Measurements from ENCODE around the gene SULF2. TPM values are rescaled to one million over a fixed set of nuclear protein-coding genes. Genes with fewer than 3 reads are reported as not detected.

Gene SULF2
- total RNA-seq, 4 donors from 2014 or later = 31.5 to 182 (median 94.4) TPM

GRCh38 chr20:47662483-47663353 lies 122.6 kb downstream of the SULF2 start:
- WGBS, 2 donors = 82 to 87% methylated on average over 10 to 13 of the region's 16 CpGs

GRCh38 chr20:47661714-47662113 lies 123.6 kb downstream of the SULF2 start:
- 94 to 96% methylated on average over 3 to 4 of the region's 7 CpGs for WGBS, 2 donors
- no peaks in the 10 kb centered on the region for H3K27me3 ChIP-seq
- H3K4me3 ChIP-seq = no peak overlapping the region
- H3K36me3 ChIP-seq = peaks cover 10 to 99% (median 11%) of the 10 kb centered on the region in 3 donors
- no peaks in the 10 kb centered on the region for H3K9me3 ChIP-seq
- peaks cover 8 to 33% (median 11%) of the 10 kb centered on the region in 3 donors for H3K4me1 ChIP-seq
- H3K27ac ChIP-seq = no peak overlapping the region
- DNase-seq = no peak
- TF ChIP-seq POLR2A (IDR thresholded peaks at IDR 0.05) (no peak), CTCF (IDR thresholded peaks at IDR 0.05) (no peak)
- intact Hi-C loops (cut with DNase I) = loop anchor here (5.0 kb wide), 1 partner anchor 961 kb away; no protein-coding TSS in a partner anchor

More at GRCh38 chr20:47662483-47663353, 122.6 kb downstream of the SULF2 start:
- Histone ChIP-seq H3K27ac (no peak overlapping the region), H3K36me3 (peaks cover 10 to 99% (median 11%) of the 10 kb centered on the region in 3 donors), H3K4me1 (peaks cover 8 to 33% (median 11%) of the 10 kb centered on the region in 3 donors), H3K9me3 (no peaks in the 10 kb centered on the region), H3K4me3 (no peak overlapping the region), H3K27me3 (no peaks in the 10 kb centered on the region)
- TF ChIP-seq CTCF (IDR thresholded peaks at IDR 0.05) (no peak), POLR2A (IDR thresholded peaks at IDR 0.05) (no peak)
- intact Hi-C loops (cut with DNase I) = loop anchor here (5.0 kb wide), 1 partner anchor 960 kb away; no protein-coding TSS in a partner anchor
- no peak for DNase-seq

- intact Hi-C loops (cut with DNase I) = loop anchor here (5.0 kb wide), 1 partner anchor 961 kb away; no protein-coding TSS in a partner anchor
- H3K4me3 ChIP-seq = no peak overlapping the region
- TF ChIP-seq POLR2A (IDR thresholded peaks at IDR 0.05) (no peak), CTCF (IDR thresholded peaks at IDR 0.05) (no peak)
- 85 to 88% methylated on average over 12 of the region's 12 CpGs for WGBS, 2 donors
- DNase-seq = no peak
- H3K9me3 ChIP-seq = no peaks in the 10 kb centered on the region
- H3K27me3 ChIP-seq = no peaks in the 10 kb centered on the region
- peaks cover 10 to 99% (median 11%) of the 10 kb centered on the region in 3 donors for H3K36me3 ChIP-seq
- no peak overlapping the region for H3K27ac ChIP-seq
- H3K4me1 ChIP-seq = peaks cover 8 to 29% (median 11%) of the 10 kb centered on the region in 3 donors
These were observed 124.1 kb downstream of the SULF2 start for GRCh38 chr20:47660983-47661700.

GRCh38 chr20:47660602-47660905 lies 124.7 kb downstream of the SULF2 start:
- WGBS, 2 donors = 91 to 95% methylated on average over 2 of the region's 2 CpGs
- H3K9me3 ChIP-seq = no peaks in the 10 kb centered on the region
- no peak overlapping the region for H3K4me3 ChIP-seq
- peaks cover 5 to 23% (median 9%) of the 10 kb centered on the region in 3 donors for H3K4me1 ChIP-seq
- intact Hi-C loops (cut with DNase I) = loop anchor here (5.0 kb wide), 1 partner anchor 962 kb away; no protein-coding TSS in a partner anchor
- no peak for DNase-seq
- no peak overlapping the region for H3K27ac ChIP-seq
- no peak for TF ChIP-seq CTCF (IDR thresholded peaks at IDR 0.05)
- no peak for TF ChIP-seq POLR2A (IDR thresholded peaks at IDR 0.05)
- no peaks in the 10 kb centered on the region for H3K27me3 ChIP-seq
- peaks cover 10 to 99% (median 11%) of the 10 kb centered on the region in 3 donors for H3K36me3 ChIP-seq
